ENCODE data around the gene C17orf107.
"Not testable (repeated sequence)": the region's sequence is repeated elsewhere in the genome, so short reads cannot be mapped to it uniquely, and the experiment has no call there.

DNA sequence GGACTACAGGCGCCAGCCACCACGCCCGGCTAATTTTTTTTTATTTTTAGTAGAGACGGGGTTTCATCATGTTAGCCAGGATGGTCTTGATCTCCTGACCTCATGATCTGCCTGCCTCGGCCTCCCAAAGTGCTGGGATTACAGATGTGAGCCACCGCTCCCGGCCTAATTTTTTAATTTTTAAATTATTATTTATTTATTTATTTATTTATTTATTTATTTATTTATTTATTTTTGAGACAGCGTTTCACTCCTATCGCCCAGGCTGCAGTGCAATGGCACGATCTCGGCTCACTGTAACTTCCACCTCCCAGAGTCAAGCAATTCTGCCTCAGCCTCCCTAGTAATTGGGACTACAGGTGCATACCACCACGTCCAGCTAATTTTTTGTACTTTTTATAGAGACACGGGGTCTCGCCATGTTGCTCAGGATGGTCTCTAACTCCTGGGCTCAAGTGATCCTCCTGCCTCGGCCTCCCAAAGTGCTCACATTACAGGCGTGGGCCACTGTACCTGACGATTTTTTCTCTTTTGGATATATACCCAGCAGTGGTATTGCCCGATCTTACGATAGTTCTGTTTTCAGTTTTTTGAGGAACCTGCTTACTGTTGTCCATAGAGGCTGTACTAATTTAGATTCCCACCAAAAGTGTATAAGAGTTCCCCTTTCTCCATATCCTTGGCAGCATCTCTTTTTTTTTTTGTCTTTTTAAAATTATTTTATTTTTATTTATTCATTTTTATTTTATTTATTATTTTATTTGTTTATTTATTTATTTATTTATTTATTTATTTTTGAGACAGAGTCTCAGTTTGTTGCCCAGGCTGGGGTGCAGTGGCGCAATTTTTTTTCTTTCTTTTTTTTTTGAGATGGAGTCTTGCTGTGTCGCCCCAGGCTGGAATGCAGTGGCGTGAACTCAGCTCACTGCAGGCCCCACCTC lies 30.0 kb upstream of the C17orf107 start:
- TF ChIP-seq, protein P1, sequence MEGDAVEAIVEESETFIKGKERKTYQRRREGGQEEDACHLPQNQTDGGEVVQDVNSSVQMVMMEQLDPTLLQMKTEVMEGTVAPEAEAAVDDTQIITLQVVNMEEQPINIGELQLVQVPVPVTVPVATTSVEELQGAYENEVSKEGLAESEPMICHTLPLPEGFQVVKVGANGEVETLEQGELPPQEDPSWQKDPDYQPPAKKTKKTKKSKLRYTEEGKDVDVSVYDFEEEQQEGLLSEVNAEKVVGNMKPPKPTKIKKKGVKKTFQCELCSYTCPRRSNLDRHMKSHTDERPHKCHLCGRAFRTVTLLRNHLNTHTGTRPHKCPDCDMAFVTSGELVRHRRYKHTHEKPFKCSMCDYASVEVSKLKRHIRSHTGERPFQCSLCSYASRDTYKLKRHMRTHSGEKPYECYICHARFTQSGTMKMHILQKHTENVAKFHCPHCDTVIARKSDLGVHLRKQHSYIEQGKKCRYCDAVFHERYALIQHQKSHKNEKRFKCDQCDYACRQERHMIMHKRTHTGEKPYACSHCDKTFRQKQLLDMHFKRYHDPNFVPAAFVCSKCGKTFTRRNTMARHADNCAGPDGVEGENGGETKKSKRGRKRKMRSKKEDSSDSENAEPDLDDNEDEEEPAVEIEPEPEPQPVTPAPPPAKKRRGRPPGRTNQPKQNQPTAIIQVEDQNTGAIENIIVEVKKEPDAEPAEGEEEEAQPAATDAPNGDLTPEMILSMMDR (IDR thresholded peaks at IDR 0.05; ENCODE audit: insufficient read depth, low read length): not testable (repeated sequence)
- not testable (repeated sequence) for TF ChIP-seq POLR2AphosphoS5 (IDR thresholded peaks at IDR 0.05; ENCODE audit: low read depth)

Measured in HL-60 (cell line).